Activated CD4-positive, alpha-beta memory T cell treated with anti-CD3 and anti-CD28 coated beads for 36 hours (primary cell): ENCODE results near the gene COX14. TPM values are rescaled to one million over a fixed set of nuclear protein-coding genes. Genes with fewer than 3 reads are reported as not detected.
"Not testable (repeated sequence)": the region's sequence is repeated elsewhere in the genome, so short reads cannot be mapped to it uniquely, and the experiment has no call there.

Experiments used
- CTCF ChIA-PET: fragments of 350-600 bp; sonication (Branson Sonifier 250); formaldehyde crosslinking; loops from one replicate; lab custom pipeline; 2021; ENCODE audit warnings: antibody characterized with exemption, inconsistent platforms; lab: Charles Lee
- POLR2A ChIA-PET: fragments of 350-600 bp; sonication (Branson Sonifier 250); formaldehyde crosslinking; loops from one replicate; lab custom pipeline; 2021; ENCODE audit warnings: antibody characterized with exemption; lab: Charles Lee
- DNase-seq: peaks from one replicate; pipeline ENCODE4 v3.0.0-alpha.2; 2020
- H3K27ac Mint-ChIP-seq: one replicate; pipeline ENCODE4 v1.8.0; 2021; ENCODE audit warnings: mixed read lengths
- H3K27me3 Mint-ChIP-seq: one replicate; pipeline ENCODE4 v1.8.0; 2021; ENCODE audit warnings: mixed read lengths
- H3K36me3 Mint-ChIP-seq: one replicate; pipeline ENCODE4 v1.8.0; 2021; ENCODE audit warnings: mixed read lengths
- H3K4me1 Mint-ChIP-seq: one replicate; pipeline ENCODE4 v1.8.0; 2021; ENCODE audit warnings: low read depth, mixed read lengths
- H3K4me3 Mint-ChIP-seq: one replicate; pipeline ENCODE4 v1.8.0; 2021; ENCODE audit warnings: mild to moderate bottlenecking, mixed read lengths
- H3K9me3 Mint-ChIP-seq: one replicate; pipeline ENCODE4 v1.8.0; 2021; ENCODE audit warnings: mixed read lengths
- intact Hi-C: fragments of 100-400 bp; cut with micrococcal nuclease; formaldehyde crosslinking; loops from one replicate; pipeline ENCODE4 v1.15.1; 2023
- total RNA-seq, 2 experiments: library from RNA; stranded (reverse); gene quantifications; one replicate each; pipeline ENCODE4 v1.2.3, GENCODE V29; 2021

The COX14 gene
- total RNA-seq, 2 experiments from 2014 or later: 46.1 to 48.7 TPM

- H3K27ac Mint-ChIP-seq: no peak overlapping the region
- ChIA-PET CTCF (interaction anchor here (2.2 to 10.0 kb wide), 2 partner anchors 14 to 48 kb away, joined by 8 to 128 read pairs; partner anchors contain the start of gene COX14), POLR2A (interaction anchor here (2.6 kb wide), 1 partner anchor 16 kb away, joined by 12 read pairs; the partner anchor contains the start of gene COX14)
- H3K4me1 Mint-ChIP-seq: peaks cover 14% of the 10 kb centered on the region
- no peaks in the 10 kb centered on the region for H3K27me3 Mint-ChIP-seq
- DNase-seq: no peak
- peaks cover 33% of the 10 kb centered on the region for H3K36me3 Mint-ChIP-seq
- H3K4me3 Mint-ChIP-seq: no peak overlapping the region
- no peaks in the 10 kb centered on the region for H3K9me3 Mint-ChIP-seq
- intact Hi-C loops: no loop called here
Observed at GRCh38 chr12:50127546-50127945, 15.5 kb downstream of the COX14 start.

- POLR2A ChIA-PET: interaction anchor here (0.7 to 2.6 kb wide), 2 partner anchors 17 to 1054 kb away, joined by 3 to 12 read pairs; partner anchors contain the start of gene COX14
- intact Hi-C loops: no loop called here
- H3K9me3 Mint-ChIP-seq: no peaks in the 10 kb centered on the region
- peaks cover 15% of the 10 kb centered on the region for H3K4me1 Mint-ChIP-seq
- H3K27ac Mint-ChIP-seq: no peak overlapping the region
- H3K27me3 Mint-ChIP-seq: no peaks in the 10 kb centered on the region
- H3K4me3 Mint-ChIP-seq: no peak overlapping the region
- CTCF ChIA-PET: interaction anchor here (0.6 to 10.0 kb wide), 6 partner anchors 9 to 162 kb away, joined by 3 to 128 read pairs (median 6); partner anchors contain the start of gene COX14
- H3K36me3 Mint-ChIP-seq: peaks cover 35% of the 10 kb centered on the region
- DNase-seq: no peak
Observed at GRCh38 chr12:50129290-50129689, 17.3 kb downstream of the COX14 start.

GRCh38 chr12:50132505-50133135 is 20.6 kb downstream of the COX14 start:
- H3K9me3 Mint-ChIP-seq: no peaks in the 10 kb centered on the region
- H3K4me1 Mint-ChIP-seq: peaks cover 6% of the 10 kb centered on the region
- H3K27ac Mint-ChIP-seq: peak overlapping the region; percentile 55
- intact Hi-C loops: loop anchor here (1.0 kb wide), 1 partner anchor 43 kb away; no protein-coding TSS in a partner anchor
- no peak for DNase-seq
- H3K36me3 Mint-ChIP-seq: peaks cover 39% of the 10 kb centered on the region
- ChIA-PET POLR2A (interaction anchor here (0.5 kb wide), 1 partner anchor 8 kb away, joined by 3 read pairs; no protein-coding TSS in a partner anchor), CTCF (interaction anchor here (0.6 to 10.0 kb wide), 44 partner anchors 9 to 932 kb away, joined by 3 to 128 read pairs (median 5); partner anchors contain the start of genes CERS5 and COX14)
- no peaks in the 10 kb centered on the region for H3K27me3 Mint-ChIP-seq
- H3K4me3 Mint-ChIP-seq: no peak overlapping the region

GRCh38 chr12:50142993-50143392 is 31.0 kb downstream of the COX14 start:
- Mint-ChIP-seq H3K27ac (no peak overlapping the region), H3K27me3 (no peaks in the 10 kb centered on the region), H3K36me3 (peaks cover 13% of the 10 kb centered on the region), H3K9me3 (no peaks in the 10 kb centered on the region), H3K4me3 (no peak overlapping the region), H3K4me1 (peaks cover 4% of the 10 kb centered on the region)
- intact Hi-C loops: no loop called here
- CTCF ChIA-PET: interaction anchor here (1.0 to 2.2 kb wide), 5 partner anchors 10 to 73 kb away, joined by 3 to 13 read pairs (median 4); partner anchors contain the start of gene COX14
- DNase-seq: no peak
- POLR2A ChIA-PET: no interaction called here

- CTCF ChIA-PET: interaction anchor here (1.2 to 2.9 kb wide), 4 partner anchors 13 to 75 kb away, joined by 4 to 13 read pairs (median 5); partner anchors contain the start of gene COX14
- no peak overlapping the region for H3K27ac Mint-ChIP-seq
- POLR2A ChIA-PET: no interaction called here
Observed at GRCh38 chr12:50145439-50145838, 33.4 kb downstream of the COX14 start.

GRCh38 chr12:50147281-50147680 is 35.2 kb downstream of the COX14 start:
- H3K4me1 Mint-ChIP-seq: peaks cover 30% of the 10 kb centered on the region
- no peak overlapping the region for H3K27ac Mint-ChIP-seq
- H3K9me3 Mint-ChIP-seq: no peaks in the 10 kb centered on the region
- intact Hi-C loops: no loop called here
- DNase-seq: no peak
- ChIA-PET POLR2A (interaction anchor here (0.7 to 1.2 kb wide), 2 partner anchors 20 to 1167 kb away, joined by 3 to 7 read pairs; partner anchors contain the start of gene CERS5), CTCF (interaction anchor here (0.8 to 2.9 kb wide), 4 partner anchors 8 to 167 kb away, joined by 3 to 13 read pairs (median 6); no protein-coding TSS in a partner anchor)
- no peaks in the 10 kb centered on the region for H3K27me3 Mint-ChIP-seq
- peaks cover 6% of the 10 kb centered on the region for H3K36me3 Mint-ChIP-seq
- no peak overlapping the region for H3K4me3 Mint-ChIP-seq

More at GRCh38 chr12:50145439-50145838, 33.4 kb downstream of the COX14 start:
- Mint-ChIP-seq H3K4me1 (peaks cover 15% of the 10 kb centered on the region), H3K9me3 (no peaks in the 10 kb centered on the region), H3K4me3 (no peak overlapping the region), H3K27me3 (no peaks in the 10 kb centered on the region), H3K36me3 (peaks cover 13% of the 10 kb centered on the region)
- intact Hi-C loops: no loop called here
- DNase-seq: no peak

- H3K27ac Mint-ChIP-seq, POLR2A ChIA-PET, H3K9me3 Mint-ChIP-seq, H3K4me3 Mint-ChIP-seq, H3K36me3 Mint-ChIP-seq, intact Hi-C loops, H3K27me3 Mint-ChIP-seq, DNase-seq: not testable (repeated sequence)
- H3K4me1 Mint-ChIP-seq: peaks cover 30% of the 10 kb centered on the region
- CTCF ChIA-PET: interaction anchor here (1.5 to 2.9 kb wide), 3 partner anchors 16 to 167 kb away, joined by 5 to 13 read pairs (median 7); no protein-coding TSS in a partner anchor
Observed at GRCh38 chr12:50148011-50148410, 36.0 kb downstream of the COX14 start.

- ChIA-PET POLR2A (interaction anchor here (0.6 to 0.9 kb wide), 3 partner anchors 18 to 123 kb away, joined by 3 to 5 read pairs (median 4); partner anchors contain the start of gene CERS5), CTCF (interaction anchor here (0.6 to 1.5 kb wide), 5 partner anchors 12 to 30 kb away, joined by 3 to 9 read pairs (median 3); no protein-coding TSS in a partner anchor)
- Mint-ChIP-seq H3K27ac (peak overlapping the region; percentile 13), H3K4me1 (peaks cover 30% of the 10 kb centered on the region), H3K36me3 (no peaks in the 10 kb centered on the region), H3K9me3 (no peaks in the 10 kb centered on the region), H3K27me3 (no peaks in the 10 kb centered on the region), H3K4me3 (no peak overlapping the region)
- intact Hi-C loops: no loop called here
- DNase-seq: no peak
Observed at GRCh38 chr12:50149311-50149710, 37.3 kb downstream of the COX14 start.

- no peaks in the 10 kb centered on the region for H3K27me3 Mint-ChIP-seq
- CTCF ChIA-PET: interaction anchor here (1.0 kb wide), 1 partner anchor 164 kb away, joined by 3 read pairs; no protein-coding TSS in a partner anchor
Observed at GRCh38 chr12:50151047-50151687, 39.1 kb downstream of the COX14 start.

GRCh38 chr12:50154947-50155346 is 42.9 kb downstream of the COX14 start:
- H3K27me3 Mint-ChIP-seq, H3K4me3 Mint-ChIP-seq, intact Hi-C loops, POLR2A ChIA-PET, H3K27ac Mint-ChIP-seq, H3K9me3 Mint-ChIP-seq, DNase-seq: not testable (repeated sequence)
- peaks cover 39% of the 10 kb centered on the region for H3K4me1 Mint-ChIP-seq
- CTCF ChIA-PET: interaction anchor here (1.0 to 2.1 kb wide), 3 partner anchors 12 to 70 kb away, joined by 4 to 6 read pairs (median 4); partner anchors contain the start of genes COX14 and SMARCD1
- peaks cover 11% of the 10 kb centered on the region for H3K36me3 Mint-ChIP-seq

More at GRCh38 chr12:50151047-50151687, 39.1 kb downstream of the COX14 start:
- intact Hi-C loops: no loop called here
- POLR2A ChIA-PET: no interaction called here
- Mint-ChIP-seq H3K4me1 (peaks cover 26% of the 10 kb centered on the region), H3K27ac (peak overlapping the region; percentile 12), H3K4me3 (no peak overlapping the region), H3K36me3 (no peaks in the 10 kb centered on the region), H3K9me3 (no peaks in the 10 kb centered on the region)
- DNase-seq: no peak

- Mint-ChIP-seq H3K4me1 (peaks cover 35% of the 10 kb centered on the region), H3K9me3 (no peaks in the 10 kb centered on the region), H3K4me3 (no peak overlapping the region), H3K36me3 (peaks cover 13% of the 10 kb centered on the region), H3K27ac (no peak overlapping the region), H3K27me3 (no peaks in the 10 kb centered on the region)
- intact Hi-C loops: no loop called here
- ChIA-PET POLR2A (interaction anchor here (0.9 to 1.8 kb wide), 2 partner anchors 10 to 44 kb away, joined by 4 to 14 read pairs; partner anchors contain the start of genes CERS5 and COX14), CTCF (interaction anchor here (1.1 to 2.5 kb wide), 4 partner anchors 20 to 69 kb away, joined by 4 to 13 read pairs (median 9); partner anchors contain the start of gene COX14)
- no peak for DNase-seq
Observed at GRCh38 chr12:50156641-50157040, 44.6 kb downstream of the COX14 start.
